ENCODE data around the gene NINL.

- TF ChIP-seq POLR2A (IDR thresholded peaks at IDR 0.05) (no peak), CTCF (IDR thresholded peaks at IDR 0.05) (no peak)
Observed at GRCh38 chr20:25476106-25477013, 109.0 kb downstream of the NINL start.
